ENCODE results near the gene GFRA4.

DNA sequence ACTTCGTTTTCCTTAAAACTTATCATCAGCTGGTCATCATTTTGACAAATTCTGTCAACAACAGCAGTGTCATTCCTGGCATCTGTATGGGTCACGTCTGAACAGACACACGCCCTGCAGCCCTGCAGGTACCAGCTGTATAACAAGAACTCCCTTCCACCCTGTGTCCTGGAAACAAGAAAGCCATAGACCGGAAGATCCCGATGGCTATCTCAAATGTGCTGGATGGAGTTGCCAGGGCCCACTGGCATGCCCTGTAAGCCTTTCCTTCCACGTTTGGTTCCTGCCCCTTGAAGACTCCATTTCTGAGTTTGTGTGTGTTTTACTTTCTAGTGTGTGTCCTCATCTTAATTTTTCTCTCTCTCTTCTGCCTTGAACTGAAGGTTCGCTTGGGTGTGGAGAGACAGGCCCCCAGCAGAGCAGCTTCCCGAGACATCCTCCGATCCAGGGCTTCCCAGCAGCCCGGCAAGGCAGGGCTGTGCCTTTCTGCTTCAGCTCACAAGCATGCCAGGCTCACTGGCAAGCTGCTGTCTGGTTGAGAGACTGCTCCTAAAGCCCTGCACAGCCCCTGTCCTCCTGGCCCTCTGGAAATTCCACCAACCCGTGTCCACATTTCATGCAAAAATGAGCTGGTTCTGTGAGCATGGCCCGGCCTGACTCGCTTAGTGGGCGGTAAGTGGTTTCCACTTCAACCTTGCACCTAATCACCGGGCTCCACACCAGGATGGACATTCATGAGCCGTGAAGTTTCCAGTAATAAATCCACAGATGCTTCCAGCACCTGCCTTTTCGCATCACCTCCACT is 8.7 kb downstream of the GFRA4 start:
- TF ChIP-seq, protein P1, sequence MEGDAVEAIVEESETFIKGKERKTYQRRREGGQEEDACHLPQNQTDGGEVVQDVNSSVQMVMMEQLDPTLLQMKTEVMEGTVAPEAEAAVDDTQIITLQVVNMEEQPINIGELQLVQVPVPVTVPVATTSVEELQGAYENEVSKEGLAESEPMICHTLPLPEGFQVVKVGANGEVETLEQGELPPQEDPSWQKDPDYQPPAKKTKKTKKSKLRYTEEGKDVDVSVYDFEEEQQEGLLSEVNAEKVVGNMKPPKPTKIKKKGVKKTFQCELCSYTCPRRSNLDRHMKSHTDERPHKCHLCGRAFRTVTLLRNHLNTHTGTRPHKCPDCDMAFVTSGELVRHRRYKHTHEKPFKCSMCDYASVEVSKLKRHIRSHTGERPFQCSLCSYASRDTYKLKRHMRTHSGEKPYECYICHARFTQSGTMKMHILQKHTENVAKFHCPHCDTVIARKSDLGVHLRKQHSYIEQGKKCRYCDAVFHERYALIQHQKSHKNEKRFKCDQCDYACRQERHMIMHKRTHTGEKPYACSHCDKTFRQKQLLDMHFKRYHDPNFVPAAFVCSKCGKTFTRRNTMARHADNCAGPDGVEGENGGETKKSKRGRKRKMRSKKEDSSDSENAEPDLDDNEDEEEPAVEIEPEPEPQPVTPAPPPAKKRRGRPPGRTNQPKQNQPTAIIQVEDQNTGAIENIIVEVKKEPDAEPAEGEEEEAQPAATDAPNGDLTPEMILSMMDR (IDR thresholded peaks at IDR 0.05; ENCODE audit: low read length): no peak
- no peak for TF ChIP-seq EZH2phosphoT487 (IDR thresholded peaks at IDR 0.05; ENCODE audit: low read length)
- TF ChIP-seq EZH2 (optimal IDR thresholded peaks at IDR 0.05; ENCODE audit: low read depth, low read length): no peak

Measured in MM.1S (cell line).